Ascending aorta (tissue), 2 donors: ENCODE data around the gene ALDH1B1. TPM values are rescaled to one million over a fixed set of nuclear protein-coding genes. Genes with fewer than 3 reads are reported as not detected.

Experiments
- DNase-seq, 2 donors: peaks; one replicate each; pipeline ENCODE4 v3.0.0-alpha.2; 2019; ENCODE audit warnings: low spot score in 2 of 2
- H3K27ac ChIP-seq, 2 donors: fragments of 200-600 bp; sonication (generic); one replicate each; pipeline ENCODE4 v1.5.1; 2016 to 2017; ENCODE audit warnings: mild to moderate bottlenecking in 1 of 2
- H3K27me3 ChIP-seq: fragments of 200-600 bp; sonication (generic); one replicate; pipeline ENCODE4 v1.5.1; 2017
- H3K36me3 ChIP-seq, 2 donors: fragments of 200-600 bp; sonication (generic); one replicate each; pipeline ENCODE4 v1.5.1; 2016
- H3K4me1 ChIP-seq, 2 donors: fragments of 200-600 bp; sonication (generic); one replicate each; pipeline ENCODE4 v1.5.1; 2016 to 2017; ENCODE audit warnings: mild to moderate bottlenecking in 1 of 2
- H3K4me3 ChIP-seq, 2 donors: fragments of 200-600 bp; sonication (generic); one replicate each; pipeline ENCODE4 v1.5.1; 2016 to 2017; ENCODE audit warnings: mild to moderate bottlenecking in 1 of 2
- H3K9me3 ChIP-seq, 2 donors: fragments of 200-600 bp; sonication (generic); one replicate each; pipeline ENCODE4 v1.5.1; 2016
- intact Hi-C: fragments of 100-400 bp; cut with DNase I; formaldehyde crosslinking; loops from one replicate; pipeline ENCODE4 v1.15.1; 2023
- total RNA-seq: library from RNA; depleted of rRNA; stranded (reverse); fragments of >200 nt; gene quantifications from one replicate; pipeline ENCODE4 v1.1.0, GENCODE V29; 2016
- TF ChIP-seq, protein P1 (sequence below), 3 experiments: fragments of 200-600 bp in 2 of 3; fragments of 450-650 bp in 1 of 3; sonication (generic) in 2 of 3; IDR thresholded peaks; one replicate each; pipeline ENCODE4 v1.5.1; 2016 to 2019; ENCODE audit warnings: antibody characterized with exemption in 3 of 3, mild to moderate bottlenecking in 1 of 3, moderate library complexity in 1 of 3

Gene ALDH1B1
- total RNA-seq, 1 donor from 2014 or later: 85.5 TPM

DNA sequence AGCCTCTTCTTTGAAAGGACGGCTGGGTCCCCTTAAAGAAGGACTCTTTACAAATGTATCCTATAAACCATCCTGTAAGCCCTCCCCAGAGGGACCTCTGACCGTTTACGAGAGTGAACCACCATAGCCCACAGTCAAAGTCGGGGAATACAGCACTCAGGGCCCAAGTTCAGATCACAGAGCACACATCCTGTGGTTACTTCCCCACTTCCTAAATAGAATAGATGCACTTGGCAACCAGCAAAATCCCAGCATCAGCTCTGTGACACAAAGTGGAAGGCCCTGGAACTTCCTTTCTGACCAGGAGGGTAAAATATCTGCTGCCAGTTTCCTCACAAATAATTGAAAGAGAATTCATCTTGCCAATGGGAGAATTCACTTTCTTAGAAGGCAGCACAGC is 38.6 kb downstream of the ALDH1B1 start:
- intact Hi-C loops: loop anchor here (10.0 kb wide), 1 partner anchor 216 kb away; no protein-coding TSS in a partner anchor
- Histone ChIP-seq H3K4me1 (no peaks in the 10 kb centered on the region), H3K36me3 (no peaks in the 10 kb centered on the region), H3K4me3 (no peak overlapping the region), H3K9me3 (no peaks in the 10 kb centered on the region), H3K27me3 (no peaks in the 10 kb centered on the region), H3K27ac (no peak overlapping the region)
- TF ChIP-seq, protein P1, sequence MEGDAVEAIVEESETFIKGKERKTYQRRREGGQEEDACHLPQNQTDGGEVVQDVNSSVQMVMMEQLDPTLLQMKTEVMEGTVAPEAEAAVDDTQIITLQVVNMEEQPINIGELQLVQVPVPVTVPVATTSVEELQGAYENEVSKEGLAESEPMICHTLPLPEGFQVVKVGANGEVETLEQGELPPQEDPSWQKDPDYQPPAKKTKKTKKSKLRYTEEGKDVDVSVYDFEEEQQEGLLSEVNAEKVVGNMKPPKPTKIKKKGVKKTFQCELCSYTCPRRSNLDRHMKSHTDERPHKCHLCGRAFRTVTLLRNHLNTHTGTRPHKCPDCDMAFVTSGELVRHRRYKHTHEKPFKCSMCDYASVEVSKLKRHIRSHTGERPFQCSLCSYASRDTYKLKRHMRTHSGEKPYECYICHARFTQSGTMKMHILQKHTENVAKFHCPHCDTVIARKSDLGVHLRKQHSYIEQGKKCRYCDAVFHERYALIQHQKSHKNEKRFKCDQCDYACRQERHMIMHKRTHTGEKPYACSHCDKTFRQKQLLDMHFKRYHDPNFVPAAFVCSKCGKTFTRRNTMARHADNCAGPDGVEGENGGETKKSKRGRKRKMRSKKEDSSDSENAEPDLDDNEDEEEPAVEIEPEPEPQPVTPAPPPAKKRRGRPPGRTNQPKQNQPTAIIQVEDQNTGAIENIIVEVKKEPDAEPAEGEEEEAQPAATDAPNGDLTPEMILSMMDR (IDR thresholded peaks at IDR 0.05): no peak
- peak in 1 of 2 donors; percentile 46 for DNase-seq

DNA sequence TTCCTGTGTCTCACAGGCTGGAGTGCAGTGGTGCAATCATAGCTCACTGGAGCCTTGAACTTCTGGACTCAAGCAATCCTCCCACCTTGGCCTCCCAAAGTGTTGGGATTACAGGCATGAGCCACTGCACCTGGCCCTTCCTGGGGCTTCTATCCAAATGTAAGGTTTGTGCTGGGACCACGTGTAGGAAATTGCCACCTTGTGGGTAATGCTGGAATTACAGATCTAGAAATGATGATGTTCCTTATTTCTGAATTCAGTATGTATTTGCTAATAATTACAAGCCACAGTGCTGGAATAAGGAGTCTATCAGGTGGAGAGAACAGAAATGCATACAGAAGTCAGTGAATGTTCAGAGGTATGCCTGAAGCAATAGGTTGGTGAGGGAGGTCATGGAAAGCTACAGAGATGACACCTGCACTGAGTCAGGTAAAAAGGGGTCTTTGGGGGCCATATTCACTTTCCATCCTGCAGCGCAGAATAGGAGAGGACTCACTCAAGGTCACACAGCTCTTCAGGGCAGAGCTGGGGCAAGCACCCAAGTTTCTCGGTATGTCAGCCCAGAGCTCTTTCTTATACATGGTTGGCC is 40.5 kb downstream of the ALDH1B1 start:
- intact Hi-C loops: loop anchor here (1.0 to 10.0 kb wide), 2 partner anchors 61 to 218 kb away; no protein-coding TSS in a partner anchor
- Histone ChIP-seq H3K27me3 (no peaks in the 10 kb centered on the region), H3K27ac (no peak overlapping the region), H3K4me1 (no peaks in the 10 kb centered on the region), H3K9me3 (no peaks in the 10 kb centered on the region), H3K36me3 (no peaks in the 10 kb centered on the region), H3K4me3 (no peak overlapping the region)
- TF ChIP-seq, protein P1 (IDR thresholded peaks at IDR 0.05): peak; percentile 53 to 75 (median 68)
- peak in 1 of 2 donors; percentile 46 for DNase-seq

DNA sequence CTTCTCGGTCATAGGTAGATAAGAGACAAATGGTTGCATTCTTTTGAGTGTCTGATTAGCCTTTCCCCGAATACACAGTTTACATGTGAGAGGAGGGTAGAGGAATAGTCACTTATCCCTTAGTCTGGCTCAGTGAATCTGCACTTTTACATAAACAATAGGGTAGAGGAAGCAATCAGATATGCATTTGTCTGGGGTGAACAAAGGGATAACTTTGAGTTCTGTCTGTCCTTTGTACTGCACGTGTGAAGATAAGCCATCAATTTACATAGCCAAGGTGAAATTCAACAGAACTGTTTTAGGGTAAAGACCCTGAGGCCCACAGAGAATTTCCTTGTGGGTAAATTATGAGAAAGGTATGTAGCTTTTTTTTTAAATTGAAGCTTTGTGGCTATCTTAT is 41.9 kb downstream of the ALDH1B1 start:
- Histone ChIP-seq H3K36me3 (no peaks in the 10 kb centered on the region), H3K27me3 (no peaks in the 10 kb centered on the region), H3K4me1 (no peaks in the 10 kb centered on the region), H3K27ac (no peak overlapping the region), H3K4me3 (no peak overlapping the region), H3K9me3 (no peaks in the 10 kb centered on the region)
- DNase-seq: no peak
- intact Hi-C loops: loop anchor here (10.0 kb wide), 1 partner anchor 220 kb away; no protein-coding TSS in a partner anchor
- TF ChIP-seq, protein P1 (IDR thresholded peaks at IDR 0.05): no peak

DNA sequence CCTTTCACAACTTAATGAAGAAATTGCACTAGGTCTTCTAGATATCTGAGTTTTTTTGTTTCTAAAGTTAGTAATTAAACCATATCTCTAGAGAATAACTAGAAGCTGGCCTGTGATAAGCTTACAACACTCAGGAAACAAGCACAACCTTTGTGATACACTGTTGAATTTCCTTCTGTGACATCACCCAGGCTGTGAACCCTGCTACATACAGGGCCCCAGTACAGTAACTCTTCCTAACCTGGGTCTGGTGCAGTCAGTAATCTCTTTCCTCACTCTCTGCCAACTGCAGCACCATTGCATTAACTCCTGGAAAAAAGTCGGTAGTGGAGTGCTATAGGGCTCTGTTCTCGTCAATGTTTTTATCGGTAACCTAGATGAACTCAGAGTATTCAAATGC is 42.4 kb downstream of the ALDH1B1 start:
- intact Hi-C loops: loop anchor here (10.0 kb wide), 1 partner anchor 220 kb away; no protein-coding TSS in a partner anchor

DNA sequence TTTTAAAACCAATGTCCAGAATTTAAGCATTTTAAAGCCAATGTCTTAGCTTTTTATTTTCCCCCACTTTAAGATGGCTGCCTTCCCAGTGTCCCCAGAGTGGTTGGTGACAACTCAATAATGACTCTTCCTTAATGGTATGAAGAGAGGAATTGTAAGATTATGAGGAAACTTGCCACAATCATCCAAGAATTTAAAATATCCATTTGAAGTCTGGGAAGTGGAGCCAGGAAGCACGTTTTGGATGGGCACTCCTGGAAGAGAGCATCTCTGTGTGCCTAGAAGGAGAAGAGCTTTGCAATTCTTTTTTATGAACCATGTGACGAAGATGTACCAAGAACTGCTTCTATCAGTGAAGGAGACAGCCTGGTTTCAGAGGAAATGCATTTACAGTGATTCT is 43.0 kb downstream of the ALDH1B1 start:
- H3K36me3 ChIP-seq: no peaks in the 10 kb centered on the region
- TF ChIP-seq, protein P1 (IDR thresholded peaks at IDR 0.05): no peak
- H3K27ac ChIP-seq: no peak overlapping the region
- H3K9me3 ChIP-seq: no peaks in the 10 kb centered on the region
- DNase-seq: no peak
- H3K4me1 ChIP-seq: no peaks in the 10 kb centered on the region
- intact Hi-C loops: loop anchor here (10.0 kb wide), 1 partner anchor 221 kb away; no protein-coding TSS in a partner anchor
- no peak overlapping the region for H3K4me3 ChIP-seq
- H3K27me3 ChIP-seq: no peaks in the 10 kb centered on the region

More for the DNA sequence above, 42.4 kb downstream of the ALDH1B1 start:
- TF ChIP-seq, protein P1 (IDR thresholded peaks at IDR 0.05): no peak
- Histone ChIP-seq H3K4me3 (no peak overlapping the region), H3K36me3 (no peaks in the 10 kb centered on the region), H3K9me3 (no peaks in the 10 kb centered on the region), H3K27me3 (no peaks in the 10 kb centered on the region), H3K4me1 (no peaks in the 10 kb centered on the region), H3K27ac (no peak overlapping the region)
- no peak for DNase-seq
